T-helper 1 cell (primary cell): ENCODE results near the gene NADK.
"Not testable (repeated sequence)": the region's sequence is repeated elsewhere in the genome, so short reads cannot be mapped to it uniquely, and the experiment has no call there.

Experiments
- DNase-seq, 5 donors: peaks; one replicate each; pipeline ENCODE4 v3.0.0-alpha.2; 2012 to 2020

NADK gene

DNA sequence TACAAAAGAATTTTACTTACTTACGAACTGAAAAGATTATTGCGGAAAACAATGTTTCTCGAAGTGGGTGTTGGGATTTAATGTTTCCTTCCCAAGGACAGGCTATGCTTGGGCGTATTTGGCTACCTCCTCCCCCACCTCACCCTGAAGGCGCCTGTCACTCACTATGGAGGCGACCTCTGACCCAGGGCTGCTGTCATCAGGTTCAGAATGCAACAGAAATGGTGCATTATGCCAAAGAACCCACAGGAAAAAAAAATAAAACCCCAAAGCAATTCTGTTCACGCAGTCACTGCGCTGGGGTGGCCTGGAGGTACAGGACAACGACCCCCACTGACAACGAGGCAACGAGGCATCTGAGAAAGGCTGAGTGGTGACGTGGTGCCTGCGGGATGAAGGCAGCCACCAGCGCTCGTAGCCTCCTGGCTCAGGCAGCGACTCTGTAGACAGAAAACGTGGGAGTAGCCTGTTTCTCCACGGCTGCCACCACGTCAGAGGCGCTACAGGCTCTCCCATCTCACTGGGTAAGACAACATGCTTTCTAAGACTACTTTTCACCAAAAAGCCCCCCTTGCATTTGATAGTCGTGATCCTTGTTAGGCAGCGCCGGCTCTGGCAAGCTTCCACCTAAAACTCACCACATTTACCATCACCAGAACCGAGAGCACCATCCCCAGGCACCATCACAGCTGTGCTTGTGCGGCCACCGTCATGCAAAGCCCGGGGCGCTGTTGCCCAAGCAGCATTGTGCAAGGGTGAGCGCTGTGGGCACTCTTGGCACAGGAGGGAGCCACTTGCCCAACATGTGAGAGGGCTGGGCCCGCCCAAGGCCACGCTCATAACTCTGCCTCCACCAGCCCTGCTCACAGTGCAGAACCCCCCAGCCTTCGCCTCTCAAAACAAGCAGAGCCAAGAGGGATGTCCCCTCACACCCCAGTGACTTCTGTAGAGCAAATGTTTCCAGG lies 14.3 kb downstream of the NADK start:
- DNase-seq: no peak

DNA sequence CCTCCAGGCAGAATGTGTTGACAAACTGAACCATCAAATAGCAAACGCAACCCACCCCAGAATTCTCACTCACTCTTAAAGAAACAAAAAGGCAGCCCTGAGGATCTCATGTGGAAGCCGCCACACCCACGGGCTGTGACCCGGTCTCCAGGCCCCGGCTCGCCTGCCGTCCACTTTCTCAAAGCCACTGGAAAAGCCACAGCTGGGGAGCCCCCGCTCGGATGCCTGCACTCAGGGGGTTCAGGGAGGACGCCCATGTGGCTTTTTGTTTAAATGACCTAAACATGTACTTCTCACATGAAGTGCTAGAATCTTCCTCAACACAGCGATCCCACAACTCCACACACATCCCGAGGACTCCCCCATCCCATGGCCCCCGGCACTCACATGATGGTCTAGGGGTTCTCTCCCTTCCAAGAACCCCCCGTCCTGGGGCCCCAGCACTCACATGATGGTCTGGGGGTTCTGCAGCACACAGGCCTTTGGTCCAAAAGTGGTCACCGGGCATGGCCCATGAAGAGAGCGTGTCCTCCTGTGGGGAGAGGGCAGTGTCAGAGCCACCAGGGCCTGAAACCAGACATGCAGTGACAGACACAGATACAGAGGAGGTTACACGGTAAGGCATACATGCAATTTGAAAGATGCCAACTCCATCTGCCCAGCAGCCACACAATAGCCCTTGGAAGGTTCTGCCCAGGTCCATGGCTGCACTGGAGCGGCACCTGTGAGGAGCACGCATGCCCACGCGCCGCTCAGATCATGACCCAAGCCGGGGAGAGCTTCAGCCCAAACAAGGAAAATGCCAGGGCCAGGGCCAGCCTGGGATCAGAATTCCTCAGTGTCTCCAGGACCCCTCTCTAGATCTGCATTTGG lies 16.5 kb downstream of the NADK start:
- DNase-seq: no peak

DNA sequence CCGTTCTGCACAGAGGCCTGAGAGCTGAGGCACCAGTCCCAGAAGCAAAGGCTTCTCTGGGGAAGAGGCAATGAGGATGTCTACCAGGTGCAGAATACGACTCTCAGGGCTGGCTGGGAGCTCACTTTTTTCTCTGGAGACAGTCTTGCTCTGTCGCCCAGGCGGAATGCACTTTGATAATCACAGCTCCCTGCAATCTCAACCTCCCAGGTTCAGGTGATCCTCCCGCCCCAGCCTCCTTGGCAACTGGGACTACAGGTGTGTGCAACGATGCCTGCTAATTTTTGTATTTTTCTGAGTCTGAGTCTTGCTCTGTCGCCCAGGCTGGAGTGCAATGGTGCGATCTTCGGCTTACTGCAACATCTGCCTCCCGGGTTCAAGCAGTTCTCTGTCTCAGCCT lies 17.6 kb downstream of the NADK start:
- DNase-seq: no peak

DNA sequence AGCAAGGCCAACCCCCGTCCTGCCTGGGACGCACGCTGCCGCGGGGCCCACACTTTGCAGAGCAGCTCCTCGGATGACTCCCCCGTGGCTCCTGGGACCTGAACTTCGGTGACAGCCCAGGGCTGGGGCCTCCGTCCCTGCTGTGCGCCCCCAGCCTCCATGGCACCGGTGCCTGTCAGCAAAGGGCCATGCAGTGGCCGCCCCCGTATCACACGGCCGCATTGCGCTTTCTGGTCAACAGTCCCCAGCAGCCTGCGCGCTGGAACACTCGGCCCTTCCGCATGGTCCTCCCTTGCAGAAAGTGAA lies 18.0 kb downstream of the NADK start:
- no peak for DNase-seq

DNA sequence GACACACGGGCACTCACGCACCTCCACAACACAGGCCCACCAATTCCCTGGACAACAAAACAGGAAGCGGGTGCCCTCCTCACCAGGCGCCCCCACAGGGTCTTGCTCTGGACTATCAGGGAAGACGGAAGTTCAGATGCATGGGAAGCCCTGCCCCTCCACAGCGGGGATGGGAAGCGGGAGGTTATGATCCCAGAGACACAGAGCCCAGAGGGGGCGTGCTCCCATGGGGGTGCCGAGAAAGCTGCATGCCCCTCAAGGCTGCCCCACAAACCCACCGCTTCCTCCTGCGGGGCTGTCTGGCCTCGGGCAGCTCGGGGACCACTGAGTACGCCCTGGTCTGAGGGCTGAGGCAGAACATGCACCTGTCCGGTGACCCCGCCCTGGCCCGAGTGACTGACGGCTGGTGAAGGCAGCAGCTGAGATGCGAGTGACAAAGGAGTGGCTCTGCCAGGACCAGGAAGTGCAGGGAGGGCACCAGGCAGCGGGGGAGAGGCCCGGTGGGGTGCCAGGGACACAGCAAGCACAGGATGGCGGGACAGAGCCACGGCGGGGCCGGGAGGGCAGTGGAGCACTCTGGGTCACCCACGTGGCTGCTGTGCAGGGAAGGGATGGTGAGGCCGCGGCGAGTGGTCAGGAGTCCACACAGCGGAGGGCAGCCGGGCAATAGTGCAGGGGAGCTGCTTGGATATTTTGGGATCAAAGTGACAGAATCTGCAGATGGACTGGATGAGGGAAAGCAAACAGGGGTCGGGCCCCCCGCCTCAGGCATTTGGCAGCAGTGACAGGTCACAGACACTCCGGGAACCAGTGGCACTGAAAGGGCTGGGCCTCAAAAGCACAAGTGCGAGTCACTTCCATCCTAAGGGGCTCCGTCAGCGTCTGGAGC lies 18.6 kb downstream of the NADK start:
- DNase-seq: no peak

DNA sequence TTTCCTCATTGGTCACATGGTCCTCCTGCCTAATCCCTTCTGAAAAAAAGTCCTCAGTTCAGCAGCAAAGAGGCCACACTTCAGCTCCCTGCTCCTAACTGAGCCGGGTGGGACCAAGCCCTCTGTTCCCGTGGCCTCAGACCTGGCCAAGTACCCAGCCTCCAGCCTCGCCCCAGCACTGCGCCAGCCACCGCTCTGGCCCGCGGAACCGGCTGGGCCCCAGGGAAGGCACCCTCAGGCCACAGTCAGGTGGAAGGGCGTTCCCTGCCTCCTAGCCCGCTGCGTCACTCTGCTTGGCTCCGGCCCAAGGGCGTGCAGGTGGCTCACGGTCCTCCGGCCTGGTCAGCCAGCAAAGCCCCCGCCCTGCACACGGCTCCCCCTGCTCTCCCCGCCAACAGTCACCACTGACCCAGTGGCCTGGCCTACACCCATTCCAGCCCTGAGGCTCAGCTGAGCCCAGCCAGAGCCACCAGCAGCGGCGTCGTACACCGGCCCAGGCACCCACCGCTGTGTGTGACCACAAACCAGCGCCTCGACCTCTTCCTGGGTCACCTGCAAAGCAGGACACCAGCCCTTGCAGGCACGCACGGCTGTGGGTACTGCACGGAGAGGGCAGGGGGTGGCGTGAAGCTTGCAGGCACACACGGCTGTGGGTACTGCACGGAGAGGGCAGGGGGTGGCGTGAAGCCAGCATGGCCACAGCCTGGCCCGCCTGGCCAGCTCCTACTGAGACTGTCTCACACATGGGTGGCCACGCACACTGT lies 19.4 kb downstream of the NADK start:
- DNase-seq: no peak

DNA sequence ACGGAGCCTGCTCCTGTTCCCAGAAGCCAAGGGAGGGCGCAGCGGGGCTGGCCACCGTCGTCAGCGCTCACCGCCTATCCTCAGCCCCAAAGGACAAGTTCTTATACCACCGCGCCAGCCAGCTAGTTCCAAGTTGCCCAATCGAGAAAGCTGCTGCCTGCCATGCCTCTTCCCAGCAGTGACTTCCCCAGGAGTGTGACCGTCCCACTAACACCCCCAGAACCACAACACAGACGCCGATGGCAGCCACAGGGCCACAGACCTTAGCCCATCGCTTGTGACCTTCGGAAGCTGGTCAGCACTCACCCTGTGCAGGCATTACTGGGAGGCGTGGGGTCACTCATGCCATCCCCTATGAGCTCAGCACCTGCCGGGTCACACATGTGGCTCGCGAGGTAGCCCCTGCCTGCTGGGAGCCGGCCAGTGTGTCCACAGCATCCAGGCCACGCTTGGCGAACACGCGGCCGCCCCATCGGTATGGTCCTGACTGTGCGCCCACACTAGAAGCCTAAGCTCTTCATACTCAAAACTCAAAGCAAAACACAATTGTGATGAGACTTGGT lies 20.1 kb downstream of the NADK start:
- no peak for DNase-seq

DNA sequence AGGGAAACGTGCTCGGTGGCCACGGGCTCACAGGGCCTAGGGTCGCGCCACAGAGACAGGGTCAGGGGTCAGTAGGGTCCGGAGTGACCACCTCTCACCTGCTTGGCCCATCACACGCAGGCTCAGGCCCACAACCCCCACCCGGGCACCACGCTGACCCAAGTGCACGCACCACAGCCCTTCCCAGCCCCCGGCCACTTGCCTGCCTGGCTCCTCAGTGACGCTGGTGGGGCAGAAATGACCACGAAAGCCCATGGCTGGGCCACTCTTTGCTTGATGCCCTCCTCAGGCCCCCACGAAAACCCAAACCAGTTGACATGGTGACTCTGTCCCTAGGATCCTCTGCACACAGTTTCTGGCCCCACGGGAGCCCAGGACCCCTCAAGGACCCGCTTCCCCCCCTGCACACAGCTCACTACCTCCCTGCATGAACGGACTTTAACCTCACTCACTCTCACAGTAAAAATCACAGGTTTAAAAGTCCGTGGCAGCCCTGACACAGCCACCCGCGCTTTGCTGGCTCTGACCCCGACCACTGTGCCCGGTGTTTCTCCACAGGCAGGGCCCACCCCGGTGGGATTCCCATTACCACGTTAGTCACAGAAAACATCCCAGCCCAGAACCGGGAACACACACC lies 20.7 kb downstream of the NADK start:
- DNase-seq: no peak

DNA sequence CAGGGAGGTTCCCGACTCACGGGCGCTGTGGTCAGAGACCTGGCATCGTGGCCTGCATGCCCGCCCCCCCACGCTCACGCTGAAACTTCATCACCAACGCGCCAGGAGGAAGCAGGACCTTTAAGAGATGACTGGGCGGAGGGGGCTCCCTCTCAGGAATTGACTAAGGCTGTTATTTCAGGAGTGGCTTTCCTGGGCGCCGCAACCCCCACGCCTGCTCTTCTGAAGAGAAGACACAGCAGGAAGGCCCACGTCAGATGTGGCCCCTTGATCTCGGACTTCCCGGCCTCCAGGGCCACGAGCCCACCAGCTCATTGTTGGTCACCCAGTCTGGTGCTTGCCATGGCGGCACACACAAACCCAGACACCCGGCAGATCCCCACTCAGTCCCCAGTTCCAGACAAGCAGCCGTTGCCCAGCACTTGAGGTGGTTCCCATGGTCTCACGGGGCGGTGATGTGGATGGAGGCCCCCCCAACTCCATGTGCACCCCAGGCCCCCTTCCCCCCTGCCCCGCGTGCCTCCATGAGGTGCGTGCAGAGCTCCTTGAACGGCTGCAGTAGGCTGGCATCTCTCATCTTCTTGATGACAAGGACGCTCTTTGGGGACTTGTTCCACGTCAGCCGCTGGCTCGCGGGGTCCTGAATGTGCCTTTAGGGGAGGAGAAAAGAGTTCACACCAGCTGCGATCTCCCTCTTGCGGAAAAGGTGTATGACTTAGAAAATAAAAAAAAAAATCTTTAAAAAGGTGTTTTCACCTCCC lies 21.4 kb downstream of the NADK start:
- no peak for DNase-seq

DNA sequence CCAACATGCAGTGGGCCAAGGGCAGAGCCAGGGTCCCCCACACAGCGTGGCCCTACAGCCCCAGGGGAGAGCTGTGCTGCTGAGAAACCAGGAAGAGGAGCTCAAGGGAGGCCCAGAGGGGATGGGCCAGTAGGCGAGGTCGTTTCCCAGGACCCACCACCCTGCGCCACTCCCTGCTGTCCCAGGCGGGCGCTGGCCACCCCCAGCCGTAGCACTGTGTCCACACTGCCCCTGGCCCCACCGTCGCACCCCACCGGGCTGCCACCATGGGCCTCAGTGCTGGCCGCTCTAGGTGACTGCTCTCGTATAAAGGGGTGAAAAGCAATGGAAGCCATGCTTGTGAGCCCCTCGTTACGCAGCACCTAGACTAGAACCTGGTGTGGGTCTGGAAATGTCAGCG lies 22.4 kb downstream of the NADK start:
- DNase-seq: no peak

DNA sequence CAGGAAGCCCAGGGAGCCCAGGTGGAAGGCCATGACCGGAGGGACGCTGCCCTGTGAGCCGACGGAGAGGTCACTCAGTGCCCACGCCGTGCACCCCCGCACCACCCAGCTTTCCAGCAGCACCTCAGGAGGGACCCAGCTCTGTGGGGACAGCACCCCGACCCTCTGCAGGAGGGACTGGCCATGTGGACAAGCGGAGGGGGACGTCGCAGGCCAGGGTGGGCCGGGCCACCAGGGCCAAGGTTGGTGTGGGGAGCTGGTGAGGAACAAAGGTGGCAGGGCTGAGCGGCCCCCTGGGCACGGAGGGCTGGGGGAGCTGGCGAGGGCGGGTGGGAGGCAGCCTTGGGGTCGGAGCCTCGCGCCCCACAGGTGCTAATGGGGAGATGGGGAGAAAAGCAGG lies 22.8 kb downstream of the NADK start:
- no peak for DNase-seq

DNA sequence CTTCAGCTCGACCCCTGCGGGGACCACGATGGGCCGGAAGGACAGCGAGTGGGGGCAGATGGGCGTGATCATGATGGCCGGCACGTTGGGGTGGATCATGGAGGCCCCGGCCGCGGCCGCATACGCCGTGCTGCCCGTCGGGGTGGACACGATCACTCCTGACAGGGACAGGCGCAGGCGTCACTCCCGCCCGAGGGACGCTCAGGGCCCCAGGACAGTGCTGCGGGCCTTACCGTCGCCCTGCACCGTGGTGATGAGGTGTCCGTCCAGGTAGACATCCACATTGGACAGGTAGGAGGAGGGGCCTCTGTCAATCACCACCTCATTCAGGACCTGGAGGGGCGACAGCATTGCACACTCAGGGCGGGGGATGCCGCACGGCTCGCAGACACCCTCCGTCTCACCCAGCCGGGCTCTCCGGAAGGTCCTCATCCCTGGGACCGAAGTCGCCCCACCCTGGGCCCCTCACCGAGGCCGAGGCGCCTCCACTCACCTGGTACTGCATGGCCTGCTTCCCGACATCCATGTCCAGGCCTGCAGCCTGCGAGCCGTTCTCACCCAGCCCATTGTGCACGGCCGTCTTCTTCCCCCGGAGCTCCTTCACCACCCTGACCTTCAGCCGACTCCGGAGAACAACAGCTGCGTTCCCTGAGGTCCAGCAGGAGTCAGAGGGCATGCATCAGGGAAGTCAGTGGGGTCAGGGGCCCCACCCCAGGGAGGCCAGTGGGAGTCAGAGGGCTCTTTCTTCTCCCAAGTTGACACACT lies 24.0 kb downstream of the NADK start:
- DNase-seq: no peak

DNA sequence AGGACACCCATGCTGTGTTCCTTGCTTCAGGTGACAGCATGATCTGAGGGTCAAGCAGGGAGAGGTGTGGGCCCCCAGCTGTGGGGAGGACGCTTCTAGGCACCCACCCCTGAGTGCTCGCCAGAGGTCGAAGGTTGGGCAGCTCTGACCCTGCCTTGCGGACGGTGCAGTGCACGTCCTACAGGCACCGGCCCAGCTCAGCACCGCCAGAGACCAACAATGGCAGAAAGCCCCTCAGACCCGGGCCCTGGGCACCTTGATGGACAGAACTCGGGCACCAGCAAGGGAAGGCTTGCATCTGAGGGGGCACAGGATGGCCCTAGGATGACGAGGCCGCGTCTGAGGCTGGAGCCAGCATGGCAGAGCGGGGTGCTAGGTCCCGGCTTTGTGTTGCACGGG lies 24.7 kb downstream of the NADK start:
- DNase-seq: no peak

DNA sequence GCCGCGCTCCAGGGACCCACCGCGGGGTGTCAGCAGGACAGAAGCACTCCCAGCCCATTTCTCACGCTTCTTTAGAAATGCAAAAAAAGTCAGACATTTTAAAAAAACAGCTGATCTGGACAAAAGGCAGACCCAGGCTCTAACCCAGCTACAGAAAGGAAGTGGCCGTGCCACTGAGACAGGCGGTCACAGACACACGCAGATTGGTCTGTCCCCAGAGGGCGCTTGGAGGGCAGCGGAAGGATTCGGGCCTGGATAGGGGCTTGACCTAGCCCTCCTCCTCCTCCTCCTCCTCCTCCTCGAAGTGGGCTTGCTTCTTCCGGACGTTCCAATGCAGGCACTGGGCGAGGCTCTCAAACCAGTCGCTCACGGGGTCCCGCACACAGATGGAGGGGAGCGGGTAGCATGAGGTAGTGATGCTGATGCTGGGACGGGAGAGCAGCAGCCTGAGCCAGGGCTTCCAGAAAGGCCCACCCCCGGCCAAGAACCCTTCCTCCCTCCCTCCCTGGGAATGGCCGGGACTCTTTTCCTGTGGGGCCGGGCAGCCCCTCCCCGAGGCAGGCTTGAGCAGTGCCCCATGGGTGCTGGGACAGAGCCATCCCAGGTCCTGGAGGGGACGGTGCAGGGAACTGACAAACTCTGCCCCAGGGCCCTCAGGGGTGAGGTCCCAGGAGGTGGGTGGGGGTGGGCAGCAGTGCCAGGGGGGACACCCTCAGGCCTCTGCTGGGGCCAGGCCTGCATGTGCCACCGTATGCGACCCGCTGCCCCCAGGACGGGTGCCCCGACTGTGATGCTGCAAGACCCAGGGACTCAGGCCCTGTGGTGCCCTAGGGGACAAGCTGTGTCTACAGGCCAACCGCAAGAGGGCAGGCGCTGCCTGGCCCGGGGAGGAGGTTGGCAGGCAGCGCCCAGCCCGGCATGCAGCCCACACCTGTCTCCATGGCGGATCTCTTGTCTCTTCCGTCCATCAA lies 25.3 kb downstream of the NADK start:
- no peak for DNase-seq

DNA sequence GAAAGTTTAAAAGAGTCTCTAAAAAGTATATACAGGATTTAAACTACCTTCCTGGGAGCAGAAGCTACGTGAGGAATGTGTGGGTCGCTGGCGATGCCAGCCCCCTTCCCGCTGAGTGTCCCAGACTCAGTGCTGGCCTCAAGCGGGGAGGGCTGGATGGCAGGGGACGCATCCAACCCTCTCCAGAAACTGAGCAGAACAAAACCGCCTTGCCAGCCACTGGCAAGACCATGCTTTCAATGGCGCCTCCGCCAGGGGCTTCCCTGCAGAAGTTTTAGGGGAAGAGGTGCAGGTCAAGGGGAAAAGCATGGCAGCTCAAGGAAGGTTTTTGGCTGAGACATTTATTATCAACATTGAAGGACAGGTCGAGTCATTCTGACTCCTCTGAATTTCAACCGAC lies 26.1 kb downstream of the NADK start:
- DNase-seq: no peak

DNA sequence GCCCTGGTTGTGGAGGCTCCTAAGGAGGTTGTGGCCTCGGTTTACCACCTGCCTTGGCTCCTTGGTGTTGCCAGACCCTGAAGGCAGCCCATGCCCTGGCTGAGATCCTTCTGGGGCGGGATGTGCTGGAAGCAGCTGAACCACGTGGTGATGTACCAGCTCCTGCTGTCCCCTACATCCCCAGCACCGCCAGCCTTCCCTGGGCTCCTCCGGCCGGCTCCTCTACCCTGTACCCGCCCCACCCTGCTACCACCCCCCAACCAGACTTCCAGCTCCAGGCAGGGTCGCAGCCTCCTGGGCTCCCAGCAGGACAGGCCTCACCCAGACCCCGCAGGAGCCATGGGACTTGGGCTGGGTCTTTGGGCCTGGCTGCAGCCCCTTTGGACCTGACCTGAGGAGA lies 28.3 kb downstream of the NADK start:
- not testable (repeated sequence) for DNase-seq

DNA sequence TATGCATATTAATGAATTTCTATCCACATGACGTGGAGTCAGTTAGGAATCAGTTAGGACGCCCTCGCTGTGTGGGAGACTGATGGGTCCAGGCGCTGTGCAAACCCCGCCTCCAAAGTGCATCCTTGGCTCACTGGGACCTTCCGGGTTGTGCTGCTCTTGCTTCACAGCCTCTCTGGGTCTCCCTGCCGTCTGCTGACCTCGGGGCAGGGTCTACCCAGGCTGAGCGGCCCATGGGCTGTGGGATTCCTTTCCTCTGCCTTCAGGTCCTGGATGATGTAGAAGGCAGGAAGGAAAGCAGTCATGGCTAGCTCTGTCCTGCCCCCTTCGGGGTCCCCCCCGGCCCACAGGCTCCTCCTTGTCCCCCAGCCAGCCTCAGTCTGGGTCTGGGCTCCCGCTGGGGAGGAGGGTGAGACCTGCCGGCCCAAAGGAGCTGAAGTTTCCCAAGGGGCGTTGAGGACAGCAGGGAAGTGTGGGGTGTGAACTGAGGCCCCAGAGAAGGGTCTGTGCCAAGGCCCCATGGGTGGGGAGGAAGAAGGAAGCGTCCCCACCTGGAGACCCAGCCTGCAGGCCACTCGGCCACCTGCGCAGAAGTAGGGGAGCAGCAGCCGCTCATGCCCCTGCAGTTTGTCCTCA lies 29.5 kb downstream of the NADK start:
- no peak for DNase-seq

DNA sequence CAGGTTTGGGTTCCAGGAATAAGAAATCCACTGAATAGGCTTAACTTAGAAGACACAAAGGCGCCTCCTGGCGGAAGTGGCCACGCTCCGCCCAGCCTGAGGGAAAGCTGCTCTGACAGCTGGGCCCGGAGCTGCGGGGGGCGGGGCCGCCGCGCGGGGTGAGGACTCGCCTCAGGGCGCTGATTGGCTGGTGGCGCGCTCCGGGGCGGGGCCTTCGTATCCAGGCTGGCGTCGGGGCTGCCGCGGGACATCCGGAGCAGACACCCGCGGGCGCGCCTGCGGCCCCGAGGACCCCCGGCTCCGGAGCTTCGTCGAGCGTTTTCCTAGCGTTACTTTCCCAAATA lies 31.7 kb downstream of the NADK start:
- DNase-seq: not testable (repeated sequence)
